Chondrocyte (in vitro differentiated cells): ENCODE data around the gene ASCC2. TPM values are rescaled to one million over a fixed set of nuclear protein-coding genes. Genes with fewer than 3 reads are reported as not detected.

Experiments
- DNase-seq: peaks from one replicate; pipeline ENCODE4 v3.0.0; 2021; ENCODE audit warnings: mixed read lengths, low spot score
- H3K27ac Mint-ChIP-seq: one replicate; pipeline ENCODE4 v1.8.0; 2021; ENCODE audit warnings: mild to moderate bottlenecking, moderate library complexity, mixed read lengths; ENCODE audit not compliant: unreplicated experiment
- H3K27me3 Mint-ChIP-seq: 2 replicates; pipeline ENCODE4 v1.8.0; 2021; ENCODE audit warnings: low read depth, mixed read lengths
- H3K36me3 Mint-ChIP-seq: 2 replicates; pipeline ENCODE4 v1.8.0; 2021; ENCODE audit warnings: low read depth, mixed read lengths
- H3K4me1 Mint-ChIP-seq: 2 replicates; pipeline ENCODE4 v1.8.0; 2021; ENCODE audit warnings: low read depth, mild to moderate bottlenecking, mixed read lengths
- H3K4me3 Mint-ChIP-seq: one replicate; pipeline ENCODE4 v1.8.0; 2021; ENCODE audit warnings: mild to moderate bottlenecking, moderate library complexity, mixed read lengths; ENCODE audit not compliant: unreplicated experiment
- H3K9me3 Mint-ChIP-seq: 2 replicates; pipeline ENCODE4 v1.8.0; 2021; ENCODE audit warnings: low read depth, mixed read lengths
- total RNA-seq: library from RNA; stranded (reverse); gene quantifications from 3 replicates; pipeline ENCODE4 v1.2.1, GENCODE V29; 2021
- TF ChIP-seq, protein P1 (sequence below): fragments of 200-600 bp; sonication (generic); IDR thresholded peaks from 2 replicates; pipeline ENCODE4 v1.5.0; 2021; ENCODE audit warnings: antibody characterized with exemption, mild to moderate bottlenecking, moderate library complexity

The ASCC2 gene
- total RNA-seq, 1 donor from 2014 or later, result 43.2 TPM

DNA sequence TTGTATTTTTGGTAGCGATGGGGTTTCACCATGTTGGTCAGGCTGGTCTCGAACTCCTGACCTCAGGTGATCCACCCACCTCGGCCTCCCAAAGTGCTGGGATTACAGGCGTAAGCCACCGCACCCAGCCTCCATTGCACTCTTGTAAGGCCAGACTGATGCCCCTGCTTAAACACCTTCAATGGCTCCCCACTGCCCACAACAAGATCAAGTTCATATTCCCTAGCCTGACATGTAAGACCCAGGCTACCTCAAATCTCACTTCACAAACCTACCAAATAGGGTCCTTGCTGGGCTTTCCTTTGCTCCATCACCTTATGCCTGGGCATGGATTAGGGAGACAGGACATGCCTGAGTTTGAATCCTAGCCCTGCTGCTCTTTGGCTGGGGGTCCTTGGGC lies 57.9 kb downstream of the ASCC2 start:
- no peak for DNase-seq
- Mint-ChIP-seq H3K4me1 (peaks cover 27% of the 10 kb centered on the region), H3K36me3 (no peaks in the 10 kb centered on the region), H3K4me3 (no peak overlapping the region), H3K9me3 (no peaks in the 10 kb centered on the region), H3K27ac (no peak overlapping the region), H3K27me3 (no peaks in the 10 kb centered on the region)
- TF ChIP-seq, protein P1, sequence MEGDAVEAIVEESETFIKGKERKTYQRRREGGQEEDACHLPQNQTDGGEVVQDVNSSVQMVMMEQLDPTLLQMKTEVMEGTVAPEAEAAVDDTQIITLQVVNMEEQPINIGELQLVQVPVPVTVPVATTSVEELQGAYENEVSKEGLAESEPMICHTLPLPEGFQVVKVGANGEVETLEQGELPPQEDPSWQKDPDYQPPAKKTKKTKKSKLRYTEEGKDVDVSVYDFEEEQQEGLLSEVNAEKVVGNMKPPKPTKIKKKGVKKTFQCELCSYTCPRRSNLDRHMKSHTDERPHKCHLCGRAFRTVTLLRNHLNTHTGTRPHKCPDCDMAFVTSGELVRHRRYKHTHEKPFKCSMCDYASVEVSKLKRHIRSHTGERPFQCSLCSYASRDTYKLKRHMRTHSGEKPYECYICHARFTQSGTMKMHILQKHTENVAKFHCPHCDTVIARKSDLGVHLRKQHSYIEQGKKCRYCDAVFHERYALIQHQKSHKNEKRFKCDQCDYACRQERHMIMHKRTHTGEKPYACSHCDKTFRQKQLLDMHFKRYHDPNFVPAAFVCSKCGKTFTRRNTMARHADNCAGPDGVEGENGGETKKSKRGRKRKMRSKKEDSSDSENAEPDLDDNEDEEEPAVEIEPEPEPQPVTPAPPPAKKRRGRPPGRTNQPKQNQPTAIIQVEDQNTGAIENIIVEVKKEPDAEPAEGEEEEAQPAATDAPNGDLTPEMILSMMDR, result no peak

DNA sequence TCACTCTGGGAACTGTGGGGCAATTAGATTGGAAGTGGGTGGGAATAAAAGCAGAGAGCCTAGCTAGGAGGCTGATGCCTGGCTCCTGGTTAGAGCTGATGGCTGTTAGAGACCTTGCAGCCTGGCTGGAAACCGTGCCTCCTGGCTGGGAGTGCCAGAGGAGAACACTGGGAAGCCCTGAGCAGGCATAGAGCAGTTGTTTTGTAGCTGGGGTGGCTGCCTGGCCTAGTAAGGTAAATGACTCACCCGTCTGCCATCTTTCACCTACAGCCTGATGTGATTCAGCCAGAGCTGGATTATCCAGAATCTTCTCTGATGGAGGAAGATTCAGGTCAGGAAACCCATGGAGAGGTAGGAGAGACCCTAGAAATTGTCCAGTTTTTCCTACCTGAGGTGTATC lies 64.8 kb downstream of the ASCC2 start:
- peak overlapping the region; percentile 63 for H3K27ac Mint-ChIP-seq
- DNase-seq, result no peak
- no peaks in the 10 kb centered on the region for H3K9me3 Mint-ChIP-seq
- TF ChIP-seq, protein P1, result no peak
- H3K27me3 Mint-ChIP-seq, result no peaks in the 10 kb centered on the region
- H3K4me3 Mint-ChIP-seq, result no peak overlapping the region
- H3K36me3 Mint-ChIP-seq, result no peaks in the 10 kb centered on the region
- H3K4me1 Mint-ChIP-seq, result peaks cover 12% of the 10 kb centered on the region

DNA sequence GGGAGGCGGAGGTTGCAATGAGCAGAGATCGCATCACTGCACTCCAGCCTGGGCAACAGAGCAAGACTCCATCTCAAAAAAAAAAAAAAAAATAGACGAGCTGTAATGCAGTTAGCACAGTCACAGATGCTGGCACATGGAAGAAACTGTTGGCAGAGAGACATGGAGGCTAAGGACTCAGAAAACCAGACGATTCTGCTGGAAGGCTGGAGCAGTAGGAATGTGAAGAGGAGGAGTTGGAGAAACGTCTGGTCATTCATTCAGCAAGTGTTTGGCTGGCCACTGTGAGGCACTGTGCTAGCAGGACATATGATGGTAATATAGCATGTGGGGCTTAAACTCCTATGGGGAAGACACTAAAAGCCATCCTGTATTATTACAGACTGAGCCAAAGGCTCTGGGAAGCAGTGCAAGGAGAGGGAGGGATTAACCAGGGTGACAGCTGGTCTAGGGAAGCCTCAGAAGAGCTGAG lies 65.9 kb downstream of the ASCC2 start:
- Mint-ChIP-seq H3K4me1 (peaks cover 18% of the 10 kb centered on the region), H3K9me3 (no peaks in the 10 kb centered on the region), H3K27me3 (no peaks in the 10 kb centered on the region), H3K36me3 (peaks cover 2% of the 10 kb centered on the region), H3K4me3 (no peak overlapping the region), H3K27ac (peak overlapping the region; percentile 64)
- no peak for DNase-seq
- TF ChIP-seq, protein P1, result peak; percentile 73

DNA sequence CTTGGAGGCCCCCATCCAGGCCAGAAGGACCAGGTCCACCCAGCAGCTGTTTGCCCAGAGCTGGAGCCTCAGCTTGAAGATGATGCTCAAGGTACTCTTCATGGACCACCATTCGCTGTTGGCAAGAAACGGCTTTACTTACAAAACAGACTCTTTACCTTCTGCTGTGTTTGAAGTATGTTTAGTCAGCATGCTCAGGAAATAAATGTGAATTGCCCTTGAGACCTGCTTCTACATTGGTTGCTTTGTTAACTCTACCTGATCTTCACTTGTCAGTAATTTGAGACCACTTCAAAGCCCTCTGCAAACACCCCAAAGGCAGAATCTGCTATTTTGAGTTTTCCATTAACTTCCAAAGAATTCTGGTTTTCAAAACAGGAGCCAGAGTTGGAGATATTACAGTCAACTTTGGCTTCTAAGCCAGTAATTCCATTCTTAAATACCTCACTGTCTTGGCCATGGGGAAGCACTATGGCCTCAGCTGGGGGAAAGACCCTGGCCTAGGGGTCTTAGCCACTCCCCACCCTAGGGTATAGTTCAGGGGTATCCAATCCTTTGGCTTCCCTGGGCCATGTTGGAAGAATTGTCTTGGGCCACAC lies 68.3 kb downstream of the ASCC2 start:
- Mint-ChIP-seq H3K4me3 (no peak overlapping the region), H3K36me3 (peaks cover 2% of the 10 kb centered on the region), H3K27me3 (no peaks in the 10 kb centered on the region), H3K9me3 (no peaks in the 10 kb centered on the region), H3K27ac (no peak overlapping the region), H3K4me1 (peaks cover 28% of the 10 kb centered on the region)
- TF ChIP-seq, protein P1, result no peak
- no peak for DNase-seq

DNA sequence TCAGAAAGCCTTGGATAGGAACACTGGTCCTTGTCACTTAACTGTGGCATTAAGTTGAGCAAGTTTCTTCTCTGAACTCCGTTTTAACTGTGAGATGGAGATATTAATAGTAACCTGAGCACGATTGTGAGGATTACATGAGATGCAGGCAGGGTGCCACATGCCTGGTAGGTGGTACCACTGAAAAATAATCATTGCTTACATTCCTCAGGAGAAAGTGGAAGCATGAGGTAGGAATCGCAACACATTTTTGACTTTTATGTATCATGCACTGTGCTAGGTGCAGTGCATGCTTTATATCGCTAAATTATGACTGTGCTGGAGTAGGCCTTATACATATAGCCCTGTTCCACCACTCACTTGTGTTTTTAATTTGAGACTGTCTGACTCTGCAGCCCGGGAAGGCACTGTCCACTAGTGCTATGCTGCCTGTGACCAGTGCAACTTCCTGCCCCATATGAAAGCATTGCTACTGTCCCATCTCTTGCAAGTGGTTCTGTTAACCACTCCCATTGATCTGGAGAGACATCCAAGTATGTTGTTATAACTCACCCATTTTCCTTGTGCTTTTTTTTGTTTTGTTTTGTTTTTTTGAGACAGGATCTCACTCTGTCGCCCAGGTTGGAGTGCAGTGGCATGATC lies 69.9 kb downstream of the ASCC2 start:
- Mint-ChIP-seq H3K27me3 (no peaks in the 10 kb centered on the region), H3K9me3 (no peaks in the 10 kb centered on the region), H3K27ac (peak overlapping the region; percentile 94), H3K36me3 (peaks cover 2% of the 10 kb centered on the region), H3K4me3 (peak overlapping the region; percentile 100), H3K4me1 (peaks cover 25% of the 10 kb centered on the region)
- TF ChIP-seq, protein P1, result no peak
- DNase-seq, result no peak
